H9 (cell line): ENCODE measurements around the gene BCORL1. TPM values are rescaled to one million over a fixed set of nuclear protein-coding genes. Genes with fewer than 3 reads are reported as not detected.

Experiments
- DNase-seq: peaks from one replicate; pipeline ENCODE4 v3.0.0-alpha.2; 2017
- H2AFZ ChIP-seq: one replicate; pipeline ENCODE4 v1.6.1; 2013; ENCODE audit warnings: mild to moderate bottlenecking, low read length, control low read depth, moderate library complexity
- H2AK5ac ChIP-seq: 2 replicates; pipeline ENCODE4 v1.6.1; 2013; ENCODE audit warnings: low read length, control low read depth, mixed read lengths; ENCODE audit not compliant: insufficient read length
- H2BK120ac ChIP-seq: one replicate; pipeline ENCODE4 v1.6.1; 2013; ENCODE audit warnings: low read depth, mild to moderate bottlenecking, low read length, control low read depth, inconsistent platforms; ENCODE audit not compliant: poor library complexity, severe bottlenecking
- H2BK12ac ChIP-seq: 2 replicates; pipeline ENCODE4 v1.6.1; 2013; ENCODE audit warnings: low read length, control low read depth, mixed read lengths, low read depth; ENCODE audit not compliant: insufficient read length
- H2BK15ac ChIP-seq: 2 replicates; pipeline ENCODE4 v1.6.1; 2013; ENCODE audit warnings: low read depth, low read length, control low read depth
- H2BK20ac ChIP-seq: one replicate; pipeline ENCODE4 v1.6.1; 2013; ENCODE audit warnings: low read depth, mild to moderate bottlenecking, low read length, control low read depth, inconsistent platforms; ENCODE audit not compliant: poor library complexity, severe bottlenecking
- H2BK5ac ChIP-seq: 2 replicates; pipeline ENCODE4 v1.6.1; 2013; ENCODE audit warnings: low read length, control low read depth, mixed read lengths; ENCODE audit not compliant: insufficient read length
- H3K14ac ChIP-seq: 2 replicates; pipeline ENCODE4 v1.6.1; 2013; ENCODE audit warnings: low read length, control low read depth; ENCODE audit not compliant: insufficient read depth
- H3K18ac ChIP-seq: 2 replicates; pipeline ENCODE4 v1.6.1; 2013; ENCODE audit warnings: low read depth, mild to moderate bottlenecking, mixed read lengths, low read length, control low read depth; ENCODE audit not compliant: insufficient read length
- H3K23ac ChIP-seq: 2 replicates; pipeline ENCODE4 v1.6.1; 2013; ENCODE audit warnings: low read length, control low read depth, mixed read lengths, low read depth; ENCODE audit not compliant: insufficient read length
- H3K23me2 ChIP-seq: 2 replicates; pipeline ENCODE4 v1.6.1; 2013; ENCODE audit warnings: low read depth, mild to moderate bottlenecking, mixed read lengths, low read length, control low read depth; ENCODE audit not compliant: insufficient read length, poor library complexity, severe bottlenecking
- H3K27ac ChIP-seq: 2 replicates; pipeline ENCODE4 v1.5.1; 2013; ENCODE audit warnings: low read length, control low read depth, mixed read lengths, low read depth; ENCODE audit not compliant: insufficient read length
- H3K27me3 ChIP-seq: 2 replicates; pipeline ENCODE4 v1.6.1; 2013; ENCODE audit warnings: low read length, control low read depth, inconsistent platforms; ENCODE audit not compliant: insufficient read depth
- H3K4ac ChIP-seq: 2 replicates; pipeline ENCODE4 v1.6.1; 2013; ENCODE audit warnings: low read depth, mild to moderate bottlenecking, control low read depth, inconsistent platforms, low read length, moderate library complexity
- H3K4me1 ChIP-seq: 2 replicates; pipeline ENCODE4 v1.6.1; 2013; ENCODE audit warnings: low read length, control low read depth, inconsistent platforms; ENCODE audit not compliant: insufficient read depth
- H3K4me2 ChIP-seq: 2 replicates; pipeline ENCODE4 v1.6.1; 2013; ENCODE audit warnings: low read length, control low read depth, mixed read lengths; ENCODE audit not compliant: insufficient read length, insufficient read depth
- H3K56ac ChIP-seq: 2 replicates; pipeline ENCODE4 v1.6.1; 2013; ENCODE audit warnings: low read depth, mild to moderate bottlenecking, mixed read lengths, low read length, control low read depth; ENCODE audit not compliant: insufficient read length
- H3K79me1 ChIP-seq: 2 replicates; pipeline ENCODE4 v1.6.1; 2013; ENCODE audit warnings: low read depth, mild to moderate bottlenecking, moderate library complexity, low read length, control low read depth, inconsistent platforms; ENCODE audit not compliant: insufficient read depth, poor library complexity, severe bottlenecking
- H3K79me2 ChIP-seq: 2 replicates; pipeline ENCODE4 v1.6.1; 2013; ENCODE audit warnings: low read length, control low read depth, inconsistent platforms; ENCODE audit not compliant: insufficient read depth
- H3K9ac ChIP-seq: 2 replicates; pipeline ENCODE4 v1.6.1; 2013; ENCODE audit warnings: low read length, control low read depth, mixed read lengths; ENCODE audit not compliant: insufficient read length; ENCODE audit errors: extremely low read depth
- H3K9me3 ChIP-seq: one replicate; pipeline ENCODE4 v1.6.1; 2013; ENCODE audit warnings: low read depth, low read length, inconsistent platforms; ENCODE audit not compliant: control insufficient read depth
- H3T11ph ChIP-seq: one replicate; pipeline ENCODE4 v1.6.1; 2013; ENCODE audit warnings: mild to moderate bottlenecking, low read length, control low read depth, inconsistent platforms
- H4K20me1 ChIP-seq: one replicate; pipeline ENCODE4 v1.6.1; 2013; ENCODE audit not compliant: control insufficient read depth, insufficient read length, insufficient read depth
- H4K5ac ChIP-seq: 2 replicates; pipeline ENCODE4 v1.6.1; 2013; ENCODE audit warnings: low read depth, mild to moderate bottlenecking, mixed read lengths, low read length, control low read depth; ENCODE audit not compliant: insufficient read length
- H4K8ac ChIP-seq: replicated peaks from 2 replicates; pipeline ENCODE4 v1.6.1; 2013; ENCODE audit warnings: low read length, control low read depth, mixed read lengths, low read depth; ENCODE audit not compliant: insufficient read length
- H4K91ac ChIP-seq: 2 replicates; pipeline ENCODE4 v1.6.1; 2013; ENCODE audit warnings: low read depth, mild to moderate bottlenecking, moderate library complexity, mixed read lengths, low read length, control low read depth; ENCODE audit not compliant: insufficient read length
- H3K27ac Mint-ChIP-seq, 3 experiments: 2 replicates in 2 of 3; 3 replicates in 1 of 3; pipeline ENCODE4 v1.8.0; 2020 to 2021; ENCODE audit warnings: mixed read lengths in 3 of 3, mild to moderate bottlenecking in 1 of 3, moderate library complexity in 1 of 3
- H3K27me3 Mint-ChIP-seq: 2 replicates; pipeline ENCODE4 v1.8.0; 2021; ENCODE audit warnings: low read depth, mild to moderate bottlenecking, moderate library complexity, mixed read lengths
- H3K36me3 Mint-ChIP-seq, 3 experiments: 2 replicates in 2 of 3; 3 replicates in 1 of 3; pipeline ENCODE4 v1.8.0; 2020 to 2021; ENCODE audit warnings: low read depth in 3 of 3, mixed read lengths in 3 of 3; ENCODE audit not compliant: insufficient read depth in 1 of 3
- H3K4me1 Mint-ChIP-seq, 2 experiments: 2 replicates each; pipeline ENCODE4 v1.8.0; 2020; ENCODE audit warnings: mixed read lengths in 2 of 2
- H3K4me3 Mint-ChIP-seq, 2 experiments: 2 replicates in 1 of 2; 3 replicates in 1 of 2; pipeline ENCODE4 v1.8.0; 2020 to 2021; ENCODE audit warnings: mild to moderate bottlenecking in 2 of 2, mixed read lengths in 2 of 2, moderate library complexity in 1 of 2
- H3K9me3 Mint-ChIP-seq, 2 experiments: 2 replicates in 1 of 2; 3 replicates in 1 of 2; pipeline ENCODE4 v1.8.0; 2020; ENCODE audit warnings: mild to moderate bottlenecking in 2 of 2, mixed read lengths in 2 of 2, moderate library complexity in 1 of 2
- WGBS: extraction: QIAGEN DNeasy Blood & Tissue Kit; methylation state at CpG from one replicate; pipeline ENCODE4 v1.1.7; 2013; ENCODE audit warnings: missing lambda C conversion rate, low lambda C conversion rate, mixed read lengths; ENCODE audit not compliant: insufficient read length; ENCODE audit errors: extremely low coverage; 5-methylcytosine and 5-hydroxymethylcytosine counted together
- total RNA-seq: library from RNA; stranded (reverse); gene quantifications from 2 replicates; pipeline ENCODE4 v1.2.1, GENCODE V29; 2021
- TF ChIP-seq, protein P1 (sequence below): fragments of 200-600 bp; sonication (generic); conservative IDR thresholded peaks from 3 replicates; pipeline ENCODE4 v1.8.0; 2021; ENCODE audit warnings: antibody characterized with exemption, mild to moderate bottlenecking

The BCORL1 gene
- total RNA-seq, 1 experiment from 2014 or later, result 6.1 TPM

DNA sequence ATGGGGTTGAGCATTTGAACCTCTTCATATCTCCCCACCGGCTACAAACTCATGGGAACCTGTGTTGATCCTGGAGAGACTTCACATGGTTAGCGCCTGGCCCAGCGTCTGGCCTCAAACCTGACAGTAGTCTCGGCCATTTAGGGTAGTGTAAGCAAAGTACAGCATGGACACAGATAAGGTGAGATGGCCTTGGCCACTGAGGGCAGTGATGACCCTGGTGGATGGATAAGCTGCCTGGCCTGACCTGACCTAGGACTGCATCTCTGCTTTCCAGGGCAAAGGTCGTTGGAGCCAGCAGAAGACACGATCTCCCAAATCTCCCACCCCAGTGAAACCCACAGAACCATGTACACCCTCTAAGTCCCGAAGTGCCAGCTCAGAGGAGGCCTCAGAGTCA, 51.7 kb downstream of the BCORL1 start:
- no peak overlapping the region for H3K56ac ChIP-seq
- TF ChIP-seq, protein P1, sequence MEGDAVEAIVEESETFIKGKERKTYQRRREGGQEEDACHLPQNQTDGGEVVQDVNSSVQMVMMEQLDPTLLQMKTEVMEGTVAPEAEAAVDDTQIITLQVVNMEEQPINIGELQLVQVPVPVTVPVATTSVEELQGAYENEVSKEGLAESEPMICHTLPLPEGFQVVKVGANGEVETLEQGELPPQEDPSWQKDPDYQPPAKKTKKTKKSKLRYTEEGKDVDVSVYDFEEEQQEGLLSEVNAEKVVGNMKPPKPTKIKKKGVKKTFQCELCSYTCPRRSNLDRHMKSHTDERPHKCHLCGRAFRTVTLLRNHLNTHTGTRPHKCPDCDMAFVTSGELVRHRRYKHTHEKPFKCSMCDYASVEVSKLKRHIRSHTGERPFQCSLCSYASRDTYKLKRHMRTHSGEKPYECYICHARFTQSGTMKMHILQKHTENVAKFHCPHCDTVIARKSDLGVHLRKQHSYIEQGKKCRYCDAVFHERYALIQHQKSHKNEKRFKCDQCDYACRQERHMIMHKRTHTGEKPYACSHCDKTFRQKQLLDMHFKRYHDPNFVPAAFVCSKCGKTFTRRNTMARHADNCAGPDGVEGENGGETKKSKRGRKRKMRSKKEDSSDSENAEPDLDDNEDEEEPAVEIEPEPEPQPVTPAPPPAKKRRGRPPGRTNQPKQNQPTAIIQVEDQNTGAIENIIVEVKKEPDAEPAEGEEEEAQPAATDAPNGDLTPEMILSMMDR, result no peak
- no peaks in the 10 kb centered on the region for H3K4me1 ChIP-seq
- no peak overlapping the region for H2BK20ac ChIP-seq
- Mint-ChIP-seq H3K4me1 (peaks cover 0 to 9% of the 10 kb centered on the region in 2 experiments; a peak in 1 of 4 replicates), H3K27ac (no peak overlapping the region), H3K9me3 (peaks cover 0 to 63% of the 10 kb centered on the region in 2 experiments; a peak in 2 of 5 replicates), H3K4me3 (no peak overlapping the region), H3K27me3 (no peaks in the 10 kb centered on the region), H3K36me3 (peaks cover 1 to 37% (median 19%) of the 10 kb centered on the region in 3 experiments; a peak in 6 of 7 replicates)
- H2BK15ac ChIP-seq, result no peak overlapping the region
- H3K23ac ChIP-seq, result no peak overlapping the region
- no peaks in the 10 kb centered on the region for H3K79me1 ChIP-seq
- DNase-seq, result no peak
- no peaks in the 10 kb centered on the region for H3K27me3 ChIP-seq
- no peaks in the 10 kb centered on the region for H4K20me1 ChIP-seq
- H2BK5ac ChIP-seq, result no peak overlapping the region
- no peak overlapping the region for H3K9ac ChIP-seq
- no peak overlapping the region for H3T11ph ChIP-seq
- no peak overlapping the region for H4K5ac ChIP-seq
- no peak overlapping the region for H4K8ac ChIP-seq
- no peak overlapping the region for H3K18ac ChIP-seq
- no CpG with 5 or more reads among the region's 7 CpGs for WGBS
- no peak overlapping the region for H2AFZ ChIP-seq
- H3K79me2 ChIP-seq, result no peaks in the 10 kb centered on the region
- peaks cover 6% of the 10 kb centered on the region for H3K9me3 ChIP-seq
- no peak overlapping the region for H2BK120ac ChIP-seq
- no peak overlapping the region for H3K4me2 ChIP-seq
- no peak overlapping the region for H4K91ac ChIP-seq
- no peak overlapping the region for H2BK12ac ChIP-seq
- no peak overlapping the region for H2AK5ac ChIP-seq
- H3K4ac ChIP-seq, result no peak overlapping the region
- no peak overlapping the region for H3K27ac ChIP-seq
- H3K23me2 ChIP-seq, result no peaks in the 10 kb centered on the region
- no peak overlapping the region for H3K14ac ChIP-seq
